ENCODE measurements around the gene MAN2A2. TPM values are rescaled to one million over a fixed set of nuclear protein-coding genes. Genes with fewer than 3 reads are reported as not detected.

The MAN2A2 gene
- total RNA-seq, 1 donor from 2014 or later: 90.4 TPM

- Histone ChIP-seq H3K4me1 (peaks cover 10 to 33% of the 10 kb centered on the region in 2 donors), H3K27me3 (no peaks in the 10 kb centered on the region), H3K36me3 (no peaks in the 10 kb centered on the region), H3K9me3 (no peaks in the 10 kb centered on the region), H3K4me3 (no peak overlapping the region), H3K27ac (peak overlapping the region; percentile 91 to 95)
- no peak for TF ChIP-seq CTCF (IDR thresholded peaks at IDR 0.05)
- intact Hi-C loops (cut with DNase I): no loop called here
- no peak for DNase-seq (ENCODE audit: low spot score in 2 of 2)
Measured at GRCh38 chr15:90869140-90869541, 34.0 kb upstream of the MAN2A2 start.

GRCh38 chr15:90869601-90870353 is 33.3 kb upstream of the MAN2A2 start:
- no peaks in the 10 kb centered on the region for H3K27me3 ChIP-seq
- TF ChIP-seq CTCF (IDR thresholded peaks at IDR 0.05): no peak
- no peak overlapping the region for H3K4me3 ChIP-seq
- DNase-seq (ENCODE audit: low spot score in 2 of 2): peak; percentile 78 to 92
- intact Hi-C loops (cut with DNase I): loop anchor here (2.0 kb wide), 1 partner anchor 61 kb away; no protein-coding TSS in a partner anchor
- H3K4me1 ChIP-seq: peaks cover 10 to 36% of the 10 kb centered on the region in 2 donors
- no peaks in the 10 kb centered on the region for H3K36me3 ChIP-seq
- H3K9me3 ChIP-seq: no peaks in the 10 kb centered on the region
- peak overlapping the region; percentile 91 to 95 for H3K27ac ChIP-seq

GRCh38 chr15:90870354-90871138 is 32.6 kb upstream of the MAN2A2 start:
- peak overlapping the region; percentile 87 to 98 for H3K4me3 ChIP-seq
- H3K27ac ChIP-seq: peak overlapping the region; percentile 91 to 95
- DNase-seq (ENCODE audit: low spot score in 2 of 2): no peak
- intact Hi-C loops (cut with DNase I): loop anchor here (2.0 kb wide), 1 partner anchor 60 kb away; no protein-coding TSS in a partner anchor
- peaks cover 1 to 2% of the 10 kb centered on the region in 2 donors for H3K36me3 ChIP-seq
- peaks cover 10 to 36% of the 10 kb centered on the region in 2 donors for H3K4me1 ChIP-seq
- H3K9me3 ChIP-seq: no peaks in the 10 kb centered on the region
- no peaks in the 10 kb centered on the region for H3K27me3 ChIP-seq
- TF ChIP-seq CTCF (IDR thresholded peaks at IDR 0.05): no peak

GRCh38 chr15:90871139-90871715 is 31.9 kb upstream of the MAN2A2 start:
- Histone ChIP-seq H3K4me1 (peaks cover 10 to 36% of the 10 kb centered on the region in 2 donors), H3K9me3 (no peaks in the 10 kb centered on the region), H3K27ac (peak overlapping the region; percentile 91 to 95), H3K36me3 (peaks cover 8 to 9% of the 10 kb centered on the region in 2 donors), H3K27me3 (no peaks in the 10 kb centered on the region), H3K4me3 (peak overlapping the region; percentile 87 to 98)
- TF ChIP-seq CTCF (IDR thresholded peaks at IDR 0.05): no peak
- no peak for DNase-seq (ENCODE audit: low spot score in 2 of 2)
- intact Hi-C loops (cut with DNase I): loop anchor here (2.0 kb wide), 1 partner anchor 60 kb away; no protein-coding TSS in a partner anchor

- no peak for DNase-seq (ENCODE audit: low spot score in 2 of 2)
- peak overlapping the region; percentile 91 to 95 for H3K27ac ChIP-seq
- intact Hi-C loops (cut with DNase I): loop anchor here (2.0 kb wide), 2 partner anchors 59 to 155 kb away; partner anchors contain the start of gene BLM
- no peaks in the 10 kb centered on the region for H3K27me3 ChIP-seq
- H3K4me1 ChIP-seq: peaks cover 10 to 36% of the 10 kb centered on the region in 2 donors
- no peaks in the 10 kb centered on the region for H3K9me3 ChIP-seq
- peaks cover 15% of the 10 kb centered on the region in 2 donors for H3K36me3 ChIP-seq
- H3K4me3 ChIP-seq: peak overlapping the region; percentile 87 to 98
- TF ChIP-seq CTCF (IDR thresholded peaks at IDR 0.05): no peak
Measured at GRCh38 chr15:90871716-90872485, 31.2 kb upstream of the MAN2A2 start.
